Measurements from ENCODE around the gene HECTD2. TPM values are rescaled to one million over a fixed set of nuclear protein-coding genes. Genes with fewer than 3 reads are reported as not detected.

HECTD2 gene
- total and polyA plus RNA-seq, 2 of the 8 experiments (the other 6 are each of a cell fraction or from before 2014, with no cell fraction given) = 5.7 to 11.9 TPM

DNA sequence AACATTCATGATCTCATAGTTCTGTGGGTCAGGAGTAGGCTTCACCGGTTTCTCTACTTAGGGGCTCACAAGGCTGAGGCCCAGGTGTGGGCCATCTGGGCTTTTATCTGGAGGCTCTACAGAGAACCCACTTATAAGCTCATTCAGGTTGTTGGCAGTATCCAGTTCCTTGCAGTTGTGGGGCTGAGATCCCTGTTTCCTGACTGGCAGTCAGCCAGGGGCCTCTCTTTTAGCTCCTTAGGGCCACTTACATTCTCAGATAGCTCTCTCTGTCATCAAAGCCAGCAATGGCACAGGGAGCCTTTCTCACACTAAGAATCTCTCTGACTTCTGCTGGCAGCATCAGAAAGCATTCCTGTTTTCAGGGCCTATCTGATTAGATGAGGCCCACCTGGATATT lies 18.2 kb upstream of the HECTD2 start (continued):
- TF ChIP-seq CHD7 (IDR thresholded peaks at IDR 0.05; ENCODE audit: insufficient replicate concordance, low read length) = no peak
- no peak for TF ChIP-seq SP1 (IDR thresholded peaks at IDR 0.05; ENCODE audit: low read depth, low read length)
- no peak for TF ChIP-seq CHD1 (IDR thresholded peaks at IDR 0.05; ENCODE audit: low read depth, low read length)
- no peak for TF ChIP-seq TCF12 (IDR thresholded peaks at IDR 0.05; ENCODE audit: low read depth, low read length)
- no peak for TF ChIP-seq BCL11A (IDR thresholded peaks at IDR 0.05; ENCODE audit: low read depth in 2 of 2, low read length in 2 of 2)
- no peak for TF ChIP-seq BRCA1 (IDR thresholded peaks at IDR 0.05; ENCODE audit: low read depth, low read length)

All from H1 (cell line).